Measurements from ENCODE around the gene GTF2F2. TPM values are rescaled to one million over a fixed set of nuclear protein-coding genes. Genes with fewer than 3 reads are reported as not detected.

GTF2F2 gene
- total RNA-seq, 1 experiment from 2014 or later = 21.7 TPM

GRCh38 chr13:45109102-45109720 lies 11.1 kb upstream of the GTF2F2 start:
- intact Hi-C loops (cut with micrococcal nuclease; ENCODE audit: unreplicated experiment) (no loop called here), in situ Hi-C loops (cut with HindIII; ENCODE audit: low pct_unique_long_range_greater_than_20kb, low sequenced_read_pairs) (no loop called here)
- Histone ChIP-seq H3K27me3 (ENCODE audit: control insufficient read depth, insufficient read depth, low read length) (no peaks in the 10 kb centered on the region), H3K27ac (ENCODE audit: low read length) (no peak overlapping the region), H3K36me3 (ENCODE audit: control insufficient read depth, insufficient read depth, low read length) (no peaks in the 10 kb centered on the region), H3K9me3 (ENCODE audit: control insufficient read depth, insufficient read depth, low read depth, low read length) (no peaks in the 10 kb centered on the region), H3K4me1 (ENCODE audit: control insufficient read depth, insufficient read depth, low read length) (no peaks in the 10 kb centered on the region), H3K4me3 (ENCODE audit: low read depth in 2 of 2, low read length in 2 of 2) (no peak overlapping the region)
- TF ChIP-seq SIN3A (IDR thresholded peaks at IDR 0.05; ENCODE audit: borderline replicate concordance, insufficient read depth, low read depth, low read length) = no peak
- TF ChIP-seq POLR2AphosphoS5 (IDR thresholded peaks at IDR 0.05; ENCODE audit: low read depth, low read length) = no peak
- TF ChIP-seq TCF7L2 (IDR thresholded peaks at IDR 0.05; ENCODE audit: low read depth, low read length) = no peak
- TF ChIP-seq REST (IDR thresholded peaks at IDR 0.05; ENCODE audit: insufficient read depth in 1 of 2, low read depth in 2 of 2, low read length in 1 of 2) = no peak
- no peak for TF ChIP-seq CTCF (IDR thresholded peaks at IDR 0.05)
- CTCF ChIA-PET = no interaction called here
- DNase-seq (ENCODE audit: low read depth, low spot score) = no peak
- no peak for ATAC-seq
- no TSS peak for BruUV-seq (replicated peaks)
- POLR2A ChIA-PET = interaction anchor here (0.8 kb wide), 1 partner anchor 20 kb away, joined by 8 read pairs; no protein-coding TSS in a partner anchor

- H3K4me3 ChIP-seq (ENCODE audit: low read depth in 2 of 2, low read length in 2 of 2) = no peak overlapping the region
- no peaks in the 10 kb centered on the region for H3K27me3 ChIP-seq (ENCODE audit: control insufficient read depth, insufficient read depth, low read length)
- H3K27ac ChIP-seq (ENCODE audit: low read length) = no peak overlapping the region
- CTCF ChIA-PET = interaction anchor here (0.7 kb wide), 1 partner anchor 67 kb away, joined by 3 read pairs; no protein-coding TSS in a partner anchor
- no peak for TF ChIP-seq SIN3A (IDR thresholded peaks at IDR 0.05; ENCODE audit: borderline replicate concordance, insufficient read depth, low read depth, low read length)
- TF ChIP-seq TCF7L2 (IDR thresholded peaks at IDR 0.05; ENCODE audit: low read depth, low read length) = no peak
- no peak for TF ChIP-seq CTCF (IDR thresholded peaks at IDR 0.05)
- TF ChIP-seq REST (IDR thresholded peaks at IDR 0.05; ENCODE audit: insufficient read depth in 1 of 2, low read depth in 2 of 2, low read length in 1 of 2) = no peak
- no peak for TF ChIP-seq POLR2AphosphoS5 (IDR thresholded peaks at IDR 0.05; ENCODE audit: low read depth, low read length)
- POLR2A ChIA-PET = no interaction called here
- no peaks in the 10 kb centered on the region for H3K4me1 ChIP-seq (ENCODE audit: control insufficient read depth, insufficient read depth, low read length)
- intact Hi-C loops (cut with micrococcal nuclease; ENCODE audit: unreplicated experiment) (no loop called here), in situ Hi-C loops (cut with HindIII; ENCODE audit: low pct_unique_long_range_greater_than_20kb, low sequenced_read_pairs) (no loop called here)
- H3K9me3 ChIP-seq (ENCODE audit: control insufficient read depth, insufficient read depth, low read depth, low read length) = no peaks in the 10 kb centered on the region
- H3K36me3 ChIP-seq (ENCODE audit: control insufficient read depth, insufficient read depth, low read length) = no peaks in the 10 kb centered on the region
- DNase-seq (ENCODE audit: low read depth, low spot score) (no peak), ATAC-seq (no peak)
- BruUV-seq (replicated peaks) = no TSS peak
These were observed 6.8 kb upstream of the GTF2F2 start for GRCh38 chr13:45113233-45114224.

Measured in Panc1 (cell line).